Activated CD8-positive, alpha-beta T cell treated with anti-CD3 and anti-CD28 coated beads for 36 hours (primary cell): ENCODE results near the gene FYN. TPM values are rescaled to one million over a fixed set of nuclear protein-coding genes. Genes with fewer than 3 reads are reported as not detected.

Source experiments
- ATAC-seq: fragments of 200-7000 bp; cut with Tn5 transposase; one replicate; pipeline ENCODE4 v1.10.0; 2021; ENCODE audit warnings: mild to moderate bottlenecking, moderate library complexity
- CTCF ChIA-PET: fragments of 350-600 bp; sonication (Branson Sonifier 250); formaldehyde crosslinking; loops from one replicate; lab custom pipeline; 2021; ENCODE audit warnings: antibody characterized with exemption; lab: Charles Lee
- POLR2A ChIA-PET: fragments of 350-600 bp; sonication (Branson Sonifier 250); formaldehyde crosslinking; loops from one replicate; lab custom pipeline; 2021; ENCODE audit warnings: antibody characterized with exemption; lab: Charles Lee
- DNase-seq: peaks from one replicate; pipeline ENCODE4 v3.0.0-alpha.2; 2020
- H3K27ac Mint-ChIP-seq: one replicate; pipeline ENCODE4 v1.8.0; 2021; ENCODE audit warnings: mild to moderate bottlenecking, mixed read lengths
- H3K27me3 Mint-ChIP-seq: one replicate; pipeline ENCODE4 v1.8.0; 2021; ENCODE audit warnings: mixed read lengths
- H3K36me3 Mint-ChIP-seq: one replicate; pipeline ENCODE4 v1.8.0; 2021; ENCODE audit warnings: low read depth, mixed read lengths
- H3K4me1 Mint-ChIP-seq: one replicate; pipeline ENCODE4 v1.8.0; 2021; ENCODE audit warnings: low read depth, mixed read lengths
- H3K4me3 Mint-ChIP-seq: one replicate; pipeline ENCODE4 v1.8.0; 2021; ENCODE audit warnings: mild to moderate bottlenecking, moderate library complexity, mixed read lengths
- H3K9me3 Mint-ChIP-seq: one replicate; pipeline ENCODE4 v1.8.0; 2021; ENCODE audit warnings: mixed read lengths
- CTCF ChIP-seq: fragments of 200-600 bp; IDR thresholded peaks from one replicate; pipeline ENCODE4 v1.8.0; 2022; ENCODE audit warnings: antibody characterized with exemption, mild to moderate bottlenecking
- intact Hi-C: fragments of 100-400 bp; cut with micrococcal nuclease; formaldehyde crosslinking; loops from one replicate; pipeline ENCODE4 v1.10.0; 2022
- total RNA-seq, 2 experiments: library from RNA; stranded (reverse); gene quantifications; one replicate each; pipeline ENCODE4 v1.2.3, GENCODE V29; 2021

FYN gene
- total RNA-seq, 2 experiments from 2014 or later: 384 to 386 TPM

GRCh38 chr6:111813237-111813636 is 60.0 kb downstream of the FYN start:
- ATAC-seq (peak; percentile 51), DNase-seq (no peak)
- Mint-ChIP-seq H3K4me1 (peaks cover 86% of the 10 kb centered on the region), H3K27me3 (no peaks in the 10 kb centered on the region), H3K4me3 (peak overlapping the region; percentile 35), H3K27ac (peak overlapping the region; percentile 96), H3K36me3 (peaks cover 69% of the 10 kb centered on the region), H3K9me3 (no peaks in the 10 kb centered on the region)
- POLR2A ChIA-PET: interaction anchor here (1.0 to 1.8 kb wide), 5 partner anchors 10 to 177 kb away, joined by 3 to 11 read pairs (median 3); no protein-coding TSS in a partner anchor
- CTCF ChIA-PET: interaction anchor here (0.8 to 1.5 kb wide), 7 partner anchors 10 to 49 kb away, joined by 3 to 11 read pairs (median 4); no protein-coding TSS in a partner anchor
- intact Hi-C loops: no loop called here
- TF ChIP-seq CTCF: no peak

- ATAC-seq: peak; percentile 37
- intact Hi-C loops: no loop called here
Measured at GRCh38 chr6:111812060-111813038, 60.9 kb downstream of the FYN start.

GRCh38 chr6:111810294-111811131 is 62.7 kb downstream of the FYN start:
- ChIA-PET POLR2A (interaction anchor here (0.7 to 2.4 kb wide), 6 partner anchors 9 to 54 kb away, joined by 3 to 21 read pairs (median 4); no protein-coding TSS in a partner anchor), CTCF (interaction anchor here (1.0 to 1.8 kb wide), 4 partner anchors 9 to 218 kb away, joined by 3 to 9 read pairs (median 3); no protein-coding TSS in a partner anchor)
- Mint-ChIP-seq H3K36me3 (peaks cover 66% of the 10 kb centered on the region), H3K4me3 (peak overlapping the region; percentile 65), H3K27me3 (no peaks in the 10 kb centered on the region), H3K9me3 (no peaks in the 10 kb centered on the region), H3K27ac (peak overlapping the region; percentile 87), H3K4me1 (peaks cover 92% of the 10 kb centered on the region)
- TF ChIP-seq CTCF: no peak
- peak; percentile 8 for ATAC-seq
- intact Hi-C loops: no loop called here
- peak; percentile 56 for DNase-seq

More at GRCh38 chr6:111812060-111813038, 60.9 kb downstream of the FYN start:
- no peaks in the 10 kb centered on the region for H3K9me3 Mint-ChIP-seq
- ChIA-PET CTCF (interaction anchor here (1.1 to 1.2 kb wide), 2 partner anchors 11 to 216 kb away, joined by 3 read pairs; no protein-coding TSS in a partner anchor), POLR2A (interaction anchor here (0.9 to 2.4 kb wide), 8 partner anchors 12 to 56 kb away, joined by 4 to 21 read pairs (median 4); no protein-coding TSS in a partner anchor)
- peak overlapping the region; percentile 96 for H3K27ac Mint-ChIP-seq
- H3K4me3 Mint-ChIP-seq: peak overlapping the region; percentile 65
- H3K4me1 Mint-ChIP-seq: peaks cover 85% of the 10 kb centered on the region
- no peak for TF ChIP-seq CTCF
- no peaks in the 10 kb centered on the region for H3K27me3 Mint-ChIP-seq
- DNase-seq: no peak
- peaks cover 65% of the 10 kb centered on the region for H3K36me3 Mint-ChIP-seq

GRCh38 chr6:111809766-111810165 is 63.5 kb downstream of the FYN start:
- Mint-ChIP-seq H3K27ac (peak overlapping the region; percentile 87), H3K27me3 (no peaks in the 10 kb centered on the region), H3K36me3 (peaks cover 72% of the 10 kb centered on the region), H3K4me1 (peaks cover 93% of the 10 kb centered on the region), H3K9me3 (no peaks in the 10 kb centered on the region), H3K4me3 (peak overlapping the region; percentile 65)
- TF ChIP-seq CTCF: no peak
- DNase-seq (no peak), ATAC-seq (no peak)
- ChIA-PET POLR2A (interaction anchor here (1.1 to 1.5 kb wide), 3 partner anchors 8 to 14 kb away, joined by 3 to 6 read pairs (median 3); no protein-coding TSS in a partner anchor), CTCF (interaction anchor here (1.8 to 1.9 kb wide), 2 partner anchors 14 to 40 kb away, joined by 4 to 9 read pairs; no protein-coding TSS in a partner anchor)
- intact Hi-C loops: no loop called here
